Activated T-cell treated with anti-CD3 and anti-CD28 coated beads for 1 hour (primary cell): Measurements from ENCODE around the gene ABCC4.

Source experiments
- DNase-seq: peaks from one replicate; pipeline ENCODE4 v3.0.0-alpha.2; 2020; ENCODE audit warnings: low read depth

The ABCC4 gene

DNA sequence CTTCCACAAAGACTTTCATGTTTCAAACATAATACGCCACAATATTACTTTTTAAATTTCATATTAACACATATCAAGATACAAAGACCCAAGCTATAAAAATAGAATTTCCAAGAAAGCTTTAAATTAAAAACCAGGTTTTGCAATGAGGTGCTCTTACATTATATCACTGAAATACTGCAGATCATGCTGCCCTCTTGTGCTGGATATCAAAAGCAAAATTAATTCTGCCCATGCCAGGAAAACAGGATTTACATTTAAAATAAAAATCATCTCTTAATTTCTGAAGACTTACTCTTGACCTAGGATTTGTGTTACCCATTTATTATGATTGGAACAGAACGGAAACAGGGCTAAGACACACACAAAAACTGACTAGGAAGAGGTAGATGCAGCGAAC, 145.0 kb downstream of the ABCC4 start:
- no peak for DNase-seq

DNA sequence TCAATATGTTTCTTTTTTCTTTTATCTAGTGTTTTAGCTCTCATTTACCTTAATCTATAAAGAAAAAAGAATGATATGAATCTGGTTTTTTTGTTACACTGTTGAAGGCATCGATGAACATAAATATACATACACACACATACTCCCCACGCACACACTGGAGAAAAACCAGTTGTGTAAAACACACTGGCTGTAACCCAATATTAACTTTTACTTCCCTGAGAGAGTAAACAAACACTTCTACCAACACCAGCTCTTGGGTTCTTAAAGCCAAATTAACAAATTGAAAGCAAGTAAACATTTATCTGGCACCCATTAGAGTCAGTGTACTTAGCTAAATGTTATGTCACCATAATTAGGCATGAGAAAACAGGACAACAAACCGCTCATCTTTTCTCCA, 145.7 kb downstream of the ABCC4 start:
- DNase-seq: no peak

DNA sequence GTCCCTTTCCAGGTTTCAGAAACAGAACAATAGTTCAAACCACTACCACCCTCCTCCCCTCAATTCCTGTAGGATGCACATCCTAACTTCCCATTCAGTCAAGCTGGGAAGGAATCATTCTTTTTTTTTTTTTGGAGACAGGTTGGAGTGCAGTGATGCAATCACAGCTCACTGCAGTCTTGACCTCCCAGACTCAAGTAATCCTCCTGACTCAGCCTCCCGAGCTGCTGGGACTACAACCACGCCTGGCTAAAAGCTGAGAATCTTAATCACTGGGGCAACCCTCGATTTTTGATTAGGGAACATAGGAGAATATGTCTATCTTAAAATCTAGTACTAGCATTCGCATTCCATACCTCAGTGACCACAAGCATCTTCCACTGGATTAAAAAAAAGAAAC, 146.2 kb downstream of the ABCC4 start:
- DNase-seq: no peak

DNA sequence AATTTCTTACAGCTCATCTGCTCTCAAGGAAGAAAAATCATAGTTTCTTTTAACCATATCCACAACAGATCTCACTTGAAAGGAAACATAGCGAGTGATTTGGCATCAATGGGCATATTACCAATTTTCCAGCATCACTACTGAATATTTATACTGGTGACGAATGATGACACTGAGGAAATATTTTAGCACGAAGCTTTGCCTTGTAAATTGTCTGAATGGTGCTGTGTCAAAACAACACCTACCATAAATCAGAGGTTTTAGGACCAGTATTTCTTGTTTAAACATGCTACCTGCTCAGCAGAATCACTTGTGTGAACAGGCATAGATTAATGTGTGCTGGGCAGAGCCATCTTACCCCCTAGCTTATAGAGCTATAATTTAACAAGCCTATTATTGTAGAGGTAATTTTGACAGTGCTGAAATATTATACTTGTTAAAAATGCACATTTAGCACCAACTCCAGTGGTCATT, 146.8 kb downstream of the ABCC4 start:
- no peak for DNase-seq

DNA sequence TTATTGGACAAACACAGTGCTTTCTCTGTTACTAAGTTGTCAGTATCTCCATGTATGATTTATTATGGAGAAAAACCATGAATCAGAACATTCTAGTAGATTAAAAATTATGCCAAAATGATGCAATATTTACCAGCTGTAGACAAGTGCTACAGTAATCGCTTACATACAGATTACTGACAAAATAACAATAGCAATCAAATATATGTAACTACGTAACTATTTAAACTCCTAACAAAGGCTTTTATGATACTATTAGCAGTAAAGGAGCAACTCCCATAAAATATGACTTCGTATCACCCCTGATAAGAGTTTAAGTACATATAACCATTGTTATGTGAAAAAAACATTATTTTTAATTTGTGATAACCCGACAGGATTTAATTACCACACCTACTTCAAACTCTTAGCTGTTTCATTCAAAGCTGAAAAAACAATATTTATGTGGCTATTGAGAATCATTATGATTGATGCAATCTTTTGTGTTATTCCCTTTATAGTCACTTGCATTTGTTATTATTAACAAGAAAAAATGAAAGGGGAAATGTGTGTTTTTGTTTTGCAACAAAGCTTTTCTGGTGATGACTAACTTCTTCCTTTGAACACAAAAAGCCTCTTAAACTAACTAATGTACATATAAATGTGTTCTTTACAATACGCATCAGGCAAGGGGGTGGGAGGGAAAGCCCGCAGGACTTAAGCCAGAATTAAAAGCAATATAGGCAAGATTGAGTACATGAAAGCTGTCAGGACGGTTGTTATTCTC, 147.4 kb downstream of the ABCC4 start:
- DNase-seq: no peak

DNA sequence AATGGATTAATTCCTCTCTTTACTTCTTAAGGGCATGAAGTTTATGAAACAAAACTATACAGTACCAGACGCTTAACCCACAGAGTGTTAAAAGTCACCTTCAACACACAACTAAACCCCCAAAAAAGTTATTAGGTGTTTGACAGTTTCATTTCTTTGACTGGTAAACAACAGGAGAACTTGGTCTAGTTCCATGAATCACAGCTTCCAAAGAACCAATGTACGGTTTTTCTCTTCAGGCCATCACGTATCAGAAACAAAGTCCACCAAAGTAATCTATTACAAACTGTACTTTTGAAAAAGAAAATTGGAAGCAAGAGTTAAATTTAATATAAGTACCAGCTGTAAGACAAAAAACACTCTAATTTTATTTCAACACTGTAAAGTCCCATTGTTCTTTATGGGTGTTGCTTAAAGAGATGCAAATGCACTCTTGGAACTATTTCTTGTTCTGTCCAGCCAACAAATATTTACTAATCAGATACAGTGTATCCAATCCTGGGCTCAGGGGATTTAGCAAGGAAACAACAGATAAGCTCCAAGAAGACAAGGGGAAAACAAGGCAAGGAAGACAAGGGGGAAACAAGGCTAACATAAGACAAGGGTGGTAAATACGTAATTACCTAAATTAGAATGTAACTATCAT, 149.2 kb downstream of the ABCC4 start:
- DNase-seq: no peak

DNA sequence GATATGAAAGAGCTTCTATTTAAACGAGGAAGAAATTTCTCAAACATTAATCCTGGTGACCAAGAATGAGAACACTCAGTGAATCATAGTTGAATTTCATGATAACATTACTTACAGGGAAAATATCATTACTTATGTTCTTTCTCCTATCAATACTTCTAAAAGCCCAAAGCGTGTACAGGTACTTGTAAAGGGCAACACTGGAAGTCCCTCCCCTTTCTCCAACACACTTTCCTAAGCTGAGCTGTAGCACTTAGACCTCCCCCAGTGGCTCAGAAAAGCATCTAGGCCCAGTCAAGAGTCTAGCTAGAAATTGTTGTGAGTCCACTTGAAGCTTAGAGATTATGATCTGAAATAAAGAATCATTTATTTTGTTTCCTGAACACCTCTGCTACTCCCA, 150.7 kb downstream of the ABCC4 start:
- no peak for DNase-seq

DNA sequence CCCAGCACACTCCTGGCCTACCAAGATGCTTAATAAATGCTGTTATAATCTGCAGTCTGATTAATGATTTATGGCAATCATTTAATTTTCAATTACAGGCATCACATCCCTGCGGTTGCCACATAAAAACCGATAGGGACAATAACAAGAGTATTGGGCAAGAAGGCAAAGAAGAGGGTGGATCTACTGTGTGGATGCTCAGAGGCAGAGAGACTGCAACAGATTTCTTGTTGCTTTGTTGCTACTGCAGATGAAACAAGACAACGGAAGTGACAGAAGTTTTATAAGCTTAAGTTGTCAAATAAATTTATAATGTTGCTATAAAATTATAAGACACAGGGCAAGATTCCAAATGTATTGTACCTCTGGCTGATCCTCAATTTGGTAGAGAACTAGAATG, 154.8 kb downstream of the ABCC4 start:
- DNase-seq: no peak

DNA sequence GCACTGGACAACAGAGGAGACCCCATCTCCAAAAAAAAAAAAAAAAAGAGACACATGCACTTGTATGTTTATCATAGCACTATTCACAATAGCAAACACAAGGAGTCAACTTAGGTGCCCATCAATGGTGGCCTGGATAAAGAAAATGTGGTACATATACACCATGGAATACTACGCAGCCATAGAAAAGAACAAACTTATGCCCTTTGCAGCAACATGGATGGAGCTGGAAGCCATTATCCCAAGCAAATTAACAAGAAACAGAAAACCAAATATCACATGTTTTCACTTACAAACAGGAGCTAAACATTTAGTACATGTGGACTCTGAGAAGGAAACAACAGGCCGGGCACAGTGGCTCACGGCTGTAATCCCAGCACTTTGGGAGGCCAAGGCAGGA, 155.7 kb downstream of the ABCC4 start:
- DNase-seq: no peak

DNA sequence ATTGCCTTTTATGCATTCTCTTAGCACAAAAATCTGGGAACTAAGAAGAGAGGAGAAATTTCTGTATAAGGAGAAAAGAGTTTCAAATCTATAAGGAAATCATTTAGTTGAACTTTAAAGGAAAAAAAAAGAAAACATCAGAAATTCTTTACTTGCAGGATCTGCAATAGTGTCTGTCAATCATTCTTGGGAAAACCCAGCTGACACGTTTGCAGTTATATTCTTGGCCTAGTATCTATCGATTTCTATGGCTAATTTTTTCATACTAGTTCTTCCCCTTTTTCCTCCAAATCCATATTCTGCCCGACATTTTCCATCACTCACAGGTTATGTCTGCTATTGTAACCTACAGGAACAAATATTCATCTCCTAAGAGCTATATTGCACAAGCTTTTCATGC, 160.7 kb downstream of the ABCC4 start:
- no peak for DNase-seq

DNA sequence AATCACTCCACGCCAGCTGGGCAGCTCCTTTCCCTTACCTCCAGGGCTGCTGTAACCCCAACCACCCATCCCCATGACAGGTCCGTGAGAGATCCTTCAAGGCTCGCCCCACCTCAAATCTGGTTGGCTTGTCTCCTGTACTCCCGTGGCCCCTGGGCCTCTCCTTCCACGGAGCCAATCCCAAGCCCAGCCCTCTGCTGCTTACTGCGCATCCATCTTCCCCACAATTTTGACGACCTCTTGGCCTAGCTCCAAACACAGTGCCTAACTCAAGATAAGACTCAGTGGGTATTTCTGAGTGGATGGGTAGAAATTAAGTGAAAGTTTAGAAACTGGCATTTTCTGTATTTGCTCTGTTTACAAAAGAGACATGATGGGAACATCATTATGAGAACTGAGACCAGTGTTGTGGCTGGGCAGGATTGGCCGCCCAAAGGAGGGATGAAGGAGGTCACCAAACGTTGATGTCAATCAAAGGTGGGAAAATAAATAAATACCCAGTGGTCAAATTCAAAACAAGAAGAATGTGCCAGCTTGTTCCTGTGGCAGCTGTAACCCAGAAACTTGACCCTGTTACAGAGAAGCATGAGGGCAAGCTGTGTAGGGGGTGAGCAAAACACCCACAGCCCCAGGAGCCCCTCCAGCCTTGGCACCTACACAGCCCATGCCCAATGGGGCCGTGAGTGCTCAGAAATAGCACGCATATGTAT, 162.2 kb downstream of the ABCC4 start:
- DNase-seq: no peak

DNA sequence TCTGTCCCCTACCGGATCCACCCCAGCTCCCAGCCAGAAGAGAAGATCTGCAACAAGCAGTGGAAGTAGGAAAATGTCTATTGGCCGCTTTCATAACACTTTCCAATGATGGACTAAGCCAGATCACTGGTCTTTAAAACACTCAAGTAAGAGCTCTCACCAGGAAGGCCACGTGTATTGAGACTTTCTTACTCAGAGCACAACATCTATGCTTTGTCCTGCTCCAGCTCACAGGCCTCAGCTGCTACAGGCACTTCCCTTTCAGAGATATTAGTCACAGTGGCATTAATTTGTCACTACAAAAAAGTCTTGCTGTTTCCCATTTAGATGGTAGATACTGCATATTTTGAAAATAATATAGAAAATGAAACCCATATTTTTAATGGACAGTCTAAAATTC, 164.2 kb downstream of the ABCC4 start:
- no peak for DNase-seq

DNA sequence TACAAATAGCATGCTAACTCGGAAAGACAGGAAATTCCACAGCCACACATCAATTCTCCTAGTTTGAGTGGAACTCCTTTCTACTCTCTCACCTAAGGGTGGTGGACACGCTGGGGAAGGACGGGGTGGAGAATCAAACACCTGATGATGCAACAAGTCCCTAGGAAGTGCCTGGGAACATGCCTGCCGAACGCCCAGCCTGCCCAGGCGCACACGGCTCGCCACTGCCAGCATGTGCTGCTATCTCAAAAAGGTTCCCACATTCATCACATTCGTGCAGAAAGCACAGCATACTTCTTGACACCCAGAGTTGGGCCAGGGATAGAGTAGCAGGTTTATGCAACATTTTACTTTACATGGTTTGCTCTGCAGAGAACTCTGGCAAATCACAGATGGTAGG, 164.6 kb downstream of the ABCC4 start:
- no peak for DNase-seq

DNA sequence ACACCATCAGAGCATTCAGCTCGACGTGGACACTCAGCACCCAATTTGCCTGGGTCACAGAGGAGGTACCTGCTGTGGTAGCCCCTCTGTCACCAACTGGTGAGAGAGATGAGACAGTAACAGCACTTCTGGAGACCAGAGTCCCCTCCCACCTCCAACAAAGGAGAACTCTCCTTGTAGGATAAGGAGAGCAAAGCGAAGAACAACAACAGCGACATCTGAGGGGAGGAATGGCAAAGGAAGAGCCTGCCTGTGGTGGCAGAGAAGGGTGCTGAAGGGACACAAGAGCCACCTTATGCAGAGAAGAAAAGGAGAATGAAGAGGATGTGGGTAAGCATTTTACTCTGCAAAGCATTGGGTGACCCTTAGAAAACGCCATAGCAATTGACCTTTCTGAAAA, 167.8 kb downstream of the ABCC4 start:
- no peak for DNase-seq

DNA sequence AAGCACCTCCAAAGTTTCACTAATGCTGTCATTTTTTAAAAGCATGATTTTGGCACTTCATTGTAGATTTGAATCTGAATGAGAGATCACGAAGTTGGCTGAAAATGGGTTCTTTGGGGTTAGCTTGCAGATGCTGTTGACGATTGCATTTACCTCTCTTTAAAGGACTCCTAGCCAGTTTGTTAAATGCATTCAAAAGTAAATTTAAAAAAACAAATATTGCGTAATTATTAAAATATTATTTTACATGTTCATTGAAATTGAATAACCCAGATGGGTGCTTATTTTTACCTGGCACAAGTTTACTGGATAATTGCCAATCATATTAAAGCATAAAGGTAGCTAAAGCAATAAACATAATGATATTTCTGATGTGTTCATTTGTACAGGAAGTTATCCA, 172.2 kb downstream of the ABCC4 start:
- DNase-seq: no peak

DNA sequence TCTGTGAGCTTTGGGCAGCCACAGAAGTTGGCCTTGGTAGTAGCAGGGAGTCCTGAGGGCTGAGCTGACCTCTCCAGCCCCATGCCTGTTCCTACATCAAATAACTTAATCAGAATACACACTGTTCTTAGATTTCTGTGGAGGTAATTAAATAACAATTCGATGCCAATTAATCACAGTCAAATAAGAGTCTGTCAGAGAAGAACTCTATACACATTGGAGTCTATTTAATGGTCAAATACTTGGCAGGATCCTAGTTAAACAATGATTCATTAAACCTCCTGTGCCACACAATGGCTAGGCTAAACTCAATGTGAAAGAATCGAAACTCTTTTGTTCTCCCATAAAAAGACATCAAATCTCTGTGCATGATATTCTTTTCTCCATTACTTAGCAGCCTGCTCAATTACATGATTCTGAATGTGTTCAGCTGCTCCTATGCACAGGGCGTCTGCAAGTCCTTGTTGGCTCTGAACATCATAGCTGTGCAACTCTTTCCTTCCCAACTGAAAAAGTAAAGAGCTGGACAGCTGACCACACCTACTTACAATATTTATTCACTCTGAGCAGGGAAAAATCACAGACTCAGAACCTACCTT, 173.1 kb downstream of the ABCC4 start:
- no peak for DNase-seq

DNA sequence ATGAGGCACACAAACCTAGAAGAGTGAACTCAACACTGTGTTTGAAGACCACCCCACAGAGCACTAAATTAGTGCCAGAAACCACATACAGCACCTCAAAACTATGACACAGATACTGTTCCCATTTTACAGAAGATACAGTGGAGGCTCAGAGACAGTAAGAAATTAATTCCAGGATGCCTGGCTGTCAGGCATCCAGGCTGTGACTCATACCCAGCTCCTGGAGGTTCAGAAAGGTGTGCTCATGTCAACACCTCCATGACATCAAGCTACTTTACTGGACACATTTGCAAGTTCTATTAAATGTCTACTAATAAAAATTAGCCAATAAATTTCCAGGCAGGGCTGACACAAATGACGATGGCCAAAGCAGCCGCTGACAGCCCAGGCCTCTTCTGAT, 176.3 kb downstream of the ABCC4 start:
- DNase-seq: no peak

DNA sequence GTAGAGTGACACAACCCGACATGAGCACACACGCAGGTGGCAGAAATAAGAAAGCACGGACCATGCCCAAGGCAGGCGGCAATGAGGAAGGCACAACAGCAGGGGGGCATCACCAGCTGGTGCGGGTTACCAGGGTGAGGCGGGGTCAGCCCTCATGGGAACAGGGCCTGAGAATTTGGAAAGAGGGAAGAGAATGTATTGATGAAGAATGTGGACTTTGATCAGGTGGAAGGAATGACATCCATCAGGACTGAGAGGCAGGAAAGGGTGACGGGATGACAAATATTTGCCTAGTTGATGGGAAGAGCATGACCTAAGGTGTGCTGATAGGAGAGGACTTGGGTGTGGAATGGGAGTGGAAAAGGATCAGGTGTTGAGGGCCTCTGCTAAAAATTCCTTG, 177.5 kb downstream of the ABCC4 start:
- DNase-seq: no peak

DNA sequence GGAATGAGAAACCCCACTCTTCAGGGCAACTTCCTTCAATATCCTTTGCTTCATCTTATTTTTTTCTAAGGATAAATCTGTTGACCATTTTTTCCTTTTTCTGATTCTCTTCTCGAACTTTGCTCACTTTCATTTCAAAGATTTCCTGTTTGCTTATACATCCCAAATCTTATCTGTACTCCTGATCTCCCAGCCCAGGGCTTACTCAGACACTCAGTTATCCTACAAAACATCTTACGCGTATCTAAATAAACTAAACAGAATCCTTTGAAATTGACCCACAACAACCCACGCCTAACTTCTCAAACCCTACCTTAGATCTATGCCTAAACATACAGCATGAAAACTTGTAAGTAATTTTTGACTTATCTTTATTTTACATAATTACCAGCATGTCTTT, 179.2 kb downstream of the ABCC4 start:
- DNase-seq: no peak

DNA sequence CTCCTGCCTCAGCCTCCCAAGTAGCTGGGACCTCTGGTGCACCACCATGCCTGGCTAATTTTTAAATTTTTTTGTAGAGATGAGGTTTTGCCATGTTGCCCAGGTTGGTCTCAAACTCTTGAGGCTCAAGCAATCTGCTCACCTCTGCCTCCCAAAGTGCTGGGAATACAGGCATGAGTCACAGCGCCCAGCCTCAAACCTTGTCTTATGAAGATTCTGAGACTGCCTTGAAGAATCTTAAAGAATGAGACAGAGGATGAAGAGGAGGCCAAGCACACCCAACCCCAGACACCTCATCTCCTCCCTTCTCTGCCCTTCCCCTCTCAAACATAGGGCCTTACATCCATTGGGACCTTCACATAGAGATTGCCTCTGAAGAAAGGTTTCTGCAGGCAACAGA, 179.7 kb downstream of the ABCC4 start:
- DNase-seq: no peak

DNA sequence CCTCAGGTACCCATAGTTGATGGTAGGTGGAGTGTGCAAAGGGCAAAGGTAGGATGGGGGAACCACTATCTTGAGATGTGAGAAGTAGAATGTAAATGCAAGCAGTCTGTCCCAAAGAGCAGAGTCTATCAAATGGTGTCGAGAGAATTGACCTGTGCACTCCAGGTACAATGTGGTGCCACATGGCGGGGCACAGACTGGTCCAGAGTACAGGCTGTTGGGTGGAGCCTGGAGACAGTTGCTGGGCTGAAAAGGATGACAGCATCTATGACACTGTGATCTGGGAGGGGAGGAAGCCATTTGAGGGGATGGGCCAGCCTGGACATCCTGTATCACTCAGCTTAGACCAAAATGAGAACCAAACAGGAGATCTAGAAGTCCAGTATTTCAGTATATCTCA, 180.6 kb downstream of the ABCC4 start:
- no peak for DNase-seq

DNA sequence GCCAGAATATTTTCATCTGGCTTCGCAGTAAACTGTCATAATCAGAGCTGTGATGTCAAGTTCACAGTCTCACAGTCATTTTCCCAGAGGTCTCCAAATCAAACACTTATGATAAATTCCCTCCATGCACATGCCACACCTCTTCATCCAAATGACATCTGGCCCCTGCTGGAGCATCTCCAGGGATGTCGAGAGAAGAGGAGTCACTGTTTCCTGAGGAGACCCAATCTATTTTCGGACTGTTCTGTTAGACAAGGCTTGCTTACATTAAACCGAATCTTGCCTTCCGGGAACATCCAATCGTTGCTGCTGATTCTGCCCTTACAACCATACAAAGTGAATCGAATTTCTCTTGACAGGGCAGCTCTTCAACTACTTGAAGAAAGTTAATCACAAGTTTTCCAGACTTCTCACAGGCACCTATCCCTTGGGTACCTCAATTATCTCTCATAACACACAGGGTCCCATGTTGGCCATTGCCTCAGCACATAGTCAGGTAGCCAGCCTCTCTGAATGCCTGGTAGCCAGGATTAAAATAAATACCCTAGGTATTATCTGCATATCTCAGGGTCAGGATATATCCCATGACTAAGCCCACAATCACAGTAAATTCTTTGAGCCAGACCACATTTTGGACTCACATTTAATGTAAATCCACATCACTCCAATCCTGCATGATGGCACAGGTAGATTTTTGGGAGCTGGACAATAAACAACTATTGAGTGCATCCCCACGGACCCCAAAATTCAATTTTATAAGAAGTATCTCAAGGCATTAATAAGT, 182.5 kb downstream of the ABCC4 start:
- DNase-seq: no peak
